PC-9 (cell line): ENCODE results near the gene OXSR1. TPM values are rescaled to one million over a fixed set of nuclear protein-coding genes. Genes with fewer than 3 reads are reported as not detected.

Experiments used
- BruUV-seq: library from RNA; stranded (reverse); fragments of 400-500 nt; replicated peaks from 2 replicates; lab custom pipeline; 2021; lab: Mats Ljungman, UMichigan
- CTCF ChIA-PET: fragments of 300-600 bp; sonication (Branson Sonifier 250); formaldehyde crosslinking; loops from one replicate; lab custom pipeline; 2022; ENCODE audit warnings: antibody characterized with exemption; lab: Charles Lee
- POLR2A ChIA-PET: fragments of 300-600 bp; sonication (Branson Sonifier 250); formaldehyde crosslinking; loops from one replicate; lab custom pipeline; 2022; ENCODE audit warnings: antibody characterized with exemption; ENCODE audit not compliant: unreplicated experiment; lab: Charles Lee
- DNase-seq, 2 experiments: peaks; one replicate each; pipeline versions ENCODE4 v3.0.0 to v3.0.0-alpha.2; 2015 to 2022; ENCODE audit warnings: mixed read lengths in 1 of 2
- H2AFZ ChIP-seq: fragments of 200-600 bp; sonication (generic); 2 replicates; pipeline ENCODE4 v1.8.1; 2017; ENCODE audit warnings: antibody characterized with exemption
- H3F3A ChIP-seq: fragments of 200-600 bp; sonication (generic); 2 replicates; pipeline ENCODE4 v1.8.1; 2017; ENCODE audit warnings: antibody characterized with exemption, mild to moderate bottlenecking, low read depth; ENCODE audit not compliant: insufficient read depth
- H3K27ac ChIP-seq: fragments of 200-600 bp; sonication (generic); 2 replicates; pipeline ENCODE4 v1.6.1; 2016; ENCODE audit warnings: mixed run types
- H3K27me3 ChIP-seq: fragments of 200-600 bp; sonication (generic); 2 replicates; pipeline ENCODE4 v1.6.1; 2016; ENCODE audit warnings: low read depth, mixed run types; ENCODE audit not compliant: insufficient read depth
- H3K36me3 ChIP-seq: fragments of 200-600 bp; sonication (generic); 2 replicates; pipeline ENCODE4 v1.6.1; 2016; ENCODE audit warnings: low read depth, mixed run types
- H3K4me1 ChIP-seq: fragments of 200-600 bp; sonication (generic); replicated peaks from 2 replicates; pipeline ENCODE4 v1.6.1; 2016; ENCODE audit warnings: mixed run types; ENCODE audit not compliant: insufficient read depth
- H3K4me2 ChIP-seq: fragments of 200-600 bp; sonication (generic); 2 replicates; pipeline ENCODE4 v1.6.1; 2017; ENCODE audit warnings: mixed run types
- H3K4me3 ChIP-seq: fragments of 200-600 bp; sonication (generic); 2 replicates; pipeline ENCODE4 v1.6.1; 2016; ENCODE audit warnings: mixed run types
- H3K79me2 ChIP-seq: fragments of 200-600 bp; sonication (generic); 2 replicates; pipeline ENCODE4 v1.6.1; 2017; ENCODE audit warnings: low read depth, mixed run types
- H3K9me2 ChIP-seq: fragments of 200-600 bp; sonication (generic); 2 replicates; pipeline ENCODE4 v1.8.1; 2017; ENCODE audit warnings: mild to moderate bottlenecking; ENCODE audit not compliant: insufficient read depth
- H3K9me3 ChIP-seq: fragments of 200-600 bp; sonication (generic); 2 replicates; pipeline ENCODE4 v1.8.1; 2016; ENCODE audit warnings: low read depth; ENCODE audit not compliant: insufficient read depth
- H4K20me1 ChIP-seq: fragments of 200-600 bp; sonication (generic); 2 replicates; pipeline ENCODE4 v1.8.1; 2017; ENCODE audit not compliant: insufficient read depth
- EZH2 ChIP-seq: fragments of 200-600 bp; sonication (generic); IDR thresholded peaks from 2 replicates; pipeline ENCODE4 v1.8.0; 2017; ENCODE audit warnings: antibody characterized with exemption, low read depth
- intact Hi-C: fragments of 100-400 bp; cut with micrococcal nuclease; formaldehyde crosslinking; loops from one replicate; pipeline ENCODE4 v1.10.0; 2022; ENCODE audit not compliant: unreplicated experiment
- total RNA-seq: library from RNA; stranded (reverse); gene quantifications from 2 replicates; pipeline ENCODE4 v1.2.3, GENCODE V29; 2021
- TF ChIP-seq, protein P1 (sequence below): fragments of 200-600 bp; sonication (generic); conservative IDR thresholded peaks from 2 replicates; pipeline ENCODE4 v1.6.1; 2017; ENCODE audit warnings: mixed run types, antibody characterized with exemption, mild to moderate bottlenecking, moderate library complexity

OXSR1 gene
- total RNA-seq, 1 experiment from 2014 or later, result 54.3 TPM

DNA sequence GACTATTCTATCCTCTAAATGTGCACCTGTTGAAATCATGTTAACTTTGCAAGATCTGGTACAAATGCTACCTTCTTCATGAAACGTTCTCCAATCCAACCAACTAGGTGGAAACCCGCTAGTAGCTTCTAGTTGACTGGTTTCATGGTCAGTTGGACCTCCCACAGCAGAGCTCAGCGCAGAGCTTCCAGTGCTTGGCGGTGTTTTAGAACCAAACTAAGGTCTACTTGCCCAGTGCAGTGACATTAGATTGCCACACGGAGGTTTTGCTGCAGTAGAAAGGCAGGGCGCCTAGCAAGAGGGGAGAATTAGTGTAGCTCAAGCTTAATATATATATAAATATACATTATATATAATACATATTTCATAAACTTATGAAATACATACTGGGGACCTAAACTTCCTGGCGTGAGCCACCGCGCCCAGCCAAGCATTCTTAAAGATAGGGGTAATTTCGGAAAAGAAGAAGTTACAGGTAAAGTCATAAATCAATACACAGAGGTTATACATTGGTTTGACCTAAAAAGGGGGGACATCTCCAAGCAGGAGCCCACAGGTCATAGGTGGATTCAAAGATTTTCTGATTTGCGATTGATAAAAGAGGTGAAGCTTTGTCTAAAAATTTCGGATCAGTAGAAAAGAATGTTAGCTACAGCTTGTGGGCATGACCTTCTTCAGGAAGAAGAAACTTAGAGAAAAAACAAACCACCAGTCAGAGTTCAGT is 2.1 kb upstream of the OXSR1 start:
- TF ChIP-seq, protein P1, sequence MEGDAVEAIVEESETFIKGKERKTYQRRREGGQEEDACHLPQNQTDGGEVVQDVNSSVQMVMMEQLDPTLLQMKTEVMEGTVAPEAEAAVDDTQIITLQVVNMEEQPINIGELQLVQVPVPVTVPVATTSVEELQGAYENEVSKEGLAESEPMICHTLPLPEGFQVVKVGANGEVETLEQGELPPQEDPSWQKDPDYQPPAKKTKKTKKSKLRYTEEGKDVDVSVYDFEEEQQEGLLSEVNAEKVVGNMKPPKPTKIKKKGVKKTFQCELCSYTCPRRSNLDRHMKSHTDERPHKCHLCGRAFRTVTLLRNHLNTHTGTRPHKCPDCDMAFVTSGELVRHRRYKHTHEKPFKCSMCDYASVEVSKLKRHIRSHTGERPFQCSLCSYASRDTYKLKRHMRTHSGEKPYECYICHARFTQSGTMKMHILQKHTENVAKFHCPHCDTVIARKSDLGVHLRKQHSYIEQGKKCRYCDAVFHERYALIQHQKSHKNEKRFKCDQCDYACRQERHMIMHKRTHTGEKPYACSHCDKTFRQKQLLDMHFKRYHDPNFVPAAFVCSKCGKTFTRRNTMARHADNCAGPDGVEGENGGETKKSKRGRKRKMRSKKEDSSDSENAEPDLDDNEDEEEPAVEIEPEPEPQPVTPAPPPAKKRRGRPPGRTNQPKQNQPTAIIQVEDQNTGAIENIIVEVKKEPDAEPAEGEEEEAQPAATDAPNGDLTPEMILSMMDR, result no peak
- no peak for TF ChIP-seq EZH2
- H3F3A ChIP-seq, result peaks cover 22% of the 10 kb centered on the region
- H3K79me2 ChIP-seq, result peaks cover 26% of the 10 kb centered on the region
- no peaks in the 10 kb centered on the region for H3K36me3 ChIP-seq
- ChIA-PET CTCF (interaction anchor here (0.8 kb wide), 1 partner anchor 22 kb away, joined by 5 read pairs; no protein-coding TSS in a partner anchor), POLR2A (interaction anchor here (0.7 kb wide), 3 partner anchors 8 to 333 kb away, joined by 8 to 10 read pairs (median 9); partner anchors contain the start of genes ACAA1 and EXOG)
- no peak for DNase-seq
- no peak overlapping the region for H3K4me3 ChIP-seq
- no peaks in the 10 kb centered on the region for H3K9me2 ChIP-seq
- no TSS peak for BruUV-seq
- H3K27me3 ChIP-seq, result no peaks in the 10 kb centered on the region
- no peaks in the 10 kb centered on the region for H4K20me1 ChIP-seq
- intact Hi-C loops, result no loop called here
- H3K4me2 ChIP-seq, result peak overlapping the region; percentile 88; the same call in 1 of the 2 replicates
- peak overlapping the region; percentile 96; the same call in 1 of the 2 replicates for H3K27ac ChIP-seq
- no peaks in the 10 kb centered on the region for H3K9me3 ChIP-seq
- peaks cover 26% of the 10 kb centered on the region for H3K4me1 ChIP-seq
- no peak overlapping the region for H2AFZ ChIP-seq

DNA sequence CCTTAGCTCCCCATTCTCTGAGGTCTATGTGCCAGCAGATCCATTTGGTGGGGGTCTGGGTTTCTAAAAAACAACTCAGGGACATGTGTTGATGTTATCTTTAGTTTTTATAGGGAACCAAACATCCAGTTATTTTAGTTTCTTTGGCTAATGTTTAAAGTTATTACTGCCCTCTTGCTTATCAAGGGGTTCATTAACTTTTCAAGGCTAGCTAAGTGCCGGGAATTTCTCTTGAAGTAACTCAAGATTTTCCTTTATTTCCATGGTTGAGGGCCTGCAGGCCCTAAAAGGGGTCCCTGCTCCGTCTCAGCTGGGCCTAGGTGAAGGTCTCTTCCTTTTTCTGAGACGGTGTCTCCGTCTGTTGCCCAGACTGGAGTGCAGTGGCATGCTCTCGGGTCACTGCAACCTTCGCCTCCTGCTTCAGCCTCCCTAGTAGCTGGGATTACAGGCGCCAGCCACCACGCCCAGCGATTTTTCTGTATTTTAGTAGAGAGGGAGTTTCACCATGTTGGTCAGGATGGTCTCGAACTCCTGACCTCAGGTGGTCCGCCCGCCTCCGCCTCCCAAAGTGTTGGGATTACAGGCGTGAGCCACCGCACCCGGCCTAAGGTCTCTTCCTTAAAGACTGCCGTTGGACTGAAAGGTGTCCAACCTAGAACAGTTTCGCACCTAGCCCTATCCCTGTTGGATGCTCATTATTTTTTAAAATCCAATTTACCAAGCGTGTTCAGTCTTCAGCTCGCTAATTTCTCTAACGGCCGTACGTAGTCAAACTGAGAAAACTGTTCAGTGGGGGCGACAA is 1.3 kb upstream of the OXSR1 start:
- Histone ChIP-seq H3K79me2 (peaks cover 34% of the 10 kb centered on the region), H3K36me3 (no peaks in the 10 kb centered on the region), H3K27ac (peak overlapping the region; percentile 96), H2AFZ (peak overlapping the region; percentile 83), H3K4me1 (peaks cover 34% of the 10 kb centered on the region), H3K4me3 (peak overlapping the region; percentile 74), H3K4me2 (peak overlapping the region; percentile 88), H3K9me2 (no peaks in the 10 kb centered on the region), H3K27me3 (no peaks in the 10 kb centered on the region), H4K20me1 (peaks cover 6% of the 10 kb centered on the region), H3K9me3 (no peaks in the 10 kb centered on the region), H3F3A (peaks cover 21% of the 10 kb centered on the region)
- ChIA-PET CTCF (interaction anchor here (0.8 to 1.2 kb wide), 2 partner anchors 11 to 22 kb away, joined by 5 to 6 read pairs; no protein-coding TSS in a partner anchor), POLR2A (interaction anchor here (0.6 to 1.6 kb wide), 4 partner anchors 9 to 27 kb away, joined by 3 to 10 read pairs (median 9); partner anchors contain the start of gene ACAA1)
- intact Hi-C loops, result loop anchor here (1.0 kb wide), 1 partner anchor 10 kb away; no protein-coding TSS in a partner anchor
- TF ChIP-seq EZH2, result no peak
- BruUV-seq, result TSS peak; percentile 93
- DNase-seq, result no peak

DNA sequence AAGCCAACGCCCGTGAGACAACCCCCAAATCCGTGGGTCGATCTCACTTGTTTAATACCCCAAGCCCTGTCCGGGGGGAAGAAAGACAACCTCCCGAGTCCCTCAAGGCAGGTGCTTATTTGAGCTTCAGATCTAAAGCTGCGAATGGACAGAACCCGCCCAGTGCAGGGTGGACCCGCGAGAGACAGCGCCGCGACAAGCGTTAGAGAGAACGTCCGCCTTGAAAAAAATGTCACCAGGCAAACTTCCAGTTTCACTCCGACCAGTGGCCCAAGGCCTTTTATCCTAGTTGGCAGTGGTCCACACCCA is 740 bp upstream of the OXSR1 start:
- DNase-seq, result no peak
- H3K9me2 ChIP-seq, result no peaks in the 10 kb centered on the region
- no TSS peak for BruUV-seq
- peak overlapping the region; percentile 88 for H3K4me2 ChIP-seq
- TF ChIP-seq, protein P1, result no peak
- no peak for TF ChIP-seq EZH2
- peaks cover 21% of the 10 kb centered on the region for H3F3A ChIP-seq
- peak overlapping the region; percentile 96 for H3K27ac ChIP-seq
- H3K27me3 ChIP-seq, result no peaks in the 10 kb centered on the region
- H3K4me3 ChIP-seq, result peak overlapping the region; percentile 74
- peaks cover 39% of the 10 kb centered on the region for H3K79me2 ChIP-seq
- H3K4me1 ChIP-seq, result peaks cover 38% of the 10 kb centered on the region
- POLR2A ChIA-PET, result interaction anchor here (0.6 to 1.6 kb wide), 5 partner anchors 10 to 1107 kb away, joined by 3 to 10 read pairs (median 5); partner anchors contain the start of gene ACAA1
- H3K36me3 ChIP-seq, result no peaks in the 10 kb centered on the region
- no peaks in the 10 kb centered on the region for H3K9me3 ChIP-seq
- peaks cover 6% of the 10 kb centered on the region for H4K20me1 ChIP-seq
- intact Hi-C loops, result loop anchor here (1.0 kb wide), 1 partner anchor 10 kb away; no protein-coding TSS in a partner anchor
- CTCF ChIA-PET, result interaction anchor here (1.2 kb wide), 1 partner anchor 11 kb away, joined by 6 read pairs; no protein-coding TSS in a partner anchor
- H2AFZ ChIP-seq, result peak overlapping the region; percentile 83
